DND-41 (cell line): ENCODE data around the gene ZIK1.

Experiments used
- EZH2 ChIP-seq: IDR thresholded peaks from 3 replicates; pipeline ENCODE4 v1.6.1; 2012; ENCODE audit warnings: borderline replicate concordance, low read depth, mild to moderate bottlenecking, moderate library complexity, low read length, inconsistent platforms; ENCODE audit not compliant: severe bottlenecking
- TF ChIP-seq, protein P1 (sequence below): IDR thresholded peaks from 2 replicates; pipeline ENCODE4 v1.5.1; 2012; ENCODE audit warnings: borderline replicate concordance, low read length, moderate library complexity, mild to moderate bottlenecking; ENCODE audit not compliant: poor library complexity, severe bottlenecking; ENCODE audit errors: extremely low read depth

DNA sequence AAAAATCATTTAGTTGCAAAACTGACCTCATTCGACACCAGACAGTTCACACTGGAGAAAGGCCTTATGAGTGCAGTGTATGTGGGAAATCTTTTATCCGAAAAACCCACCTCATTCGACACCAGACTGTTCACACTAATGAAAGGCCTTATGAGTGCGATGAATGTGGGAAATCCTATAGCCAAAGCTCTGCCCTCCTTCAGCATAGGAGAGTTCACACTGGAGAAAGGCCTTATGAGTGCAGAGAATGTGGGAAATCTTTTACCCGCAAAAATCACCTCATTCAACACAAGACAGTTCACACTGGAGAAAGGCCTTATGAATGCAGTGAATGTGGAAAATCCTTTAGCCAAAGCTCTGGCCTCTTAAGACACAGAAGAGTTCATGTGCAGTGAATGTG lies 23.0 kb downstream of the ZIK1 start:
- TF ChIP-seq, protein P1, sequence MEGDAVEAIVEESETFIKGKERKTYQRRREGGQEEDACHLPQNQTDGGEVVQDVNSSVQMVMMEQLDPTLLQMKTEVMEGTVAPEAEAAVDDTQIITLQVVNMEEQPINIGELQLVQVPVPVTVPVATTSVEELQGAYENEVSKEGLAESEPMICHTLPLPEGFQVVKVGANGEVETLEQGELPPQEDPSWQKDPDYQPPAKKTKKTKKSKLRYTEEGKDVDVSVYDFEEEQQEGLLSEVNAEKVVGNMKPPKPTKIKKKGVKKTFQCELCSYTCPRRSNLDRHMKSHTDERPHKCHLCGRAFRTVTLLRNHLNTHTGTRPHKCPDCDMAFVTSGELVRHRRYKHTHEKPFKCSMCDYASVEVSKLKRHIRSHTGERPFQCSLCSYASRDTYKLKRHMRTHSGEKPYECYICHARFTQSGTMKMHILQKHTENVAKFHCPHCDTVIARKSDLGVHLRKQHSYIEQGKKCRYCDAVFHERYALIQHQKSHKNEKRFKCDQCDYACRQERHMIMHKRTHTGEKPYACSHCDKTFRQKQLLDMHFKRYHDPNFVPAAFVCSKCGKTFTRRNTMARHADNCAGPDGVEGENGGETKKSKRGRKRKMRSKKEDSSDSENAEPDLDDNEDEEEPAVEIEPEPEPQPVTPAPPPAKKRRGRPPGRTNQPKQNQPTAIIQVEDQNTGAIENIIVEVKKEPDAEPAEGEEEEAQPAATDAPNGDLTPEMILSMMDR: no peak
- no peak for TF ChIP-seq EZH2
